Brain microvascular endothelial cell (primary cell): ENCODE results near the gene OR2L8.

Experiments used
- DNase-seq: peaks from one replicate; pipeline ENCODE4 v3.0.0-alpha.2; 2020
- H3K27ac ChIP-seq: fragments of 250-450 bp; sonication (Bioruptor Pico); 2 replicates; pipeline ENCODE4 v1.5.1; 2020; ENCODE audit warnings: mild to moderate bottlenecking, moderate library complexity
- H3K27me3 ChIP-seq: fragments of 250-450 bp; sonication (Bioruptor Pico); replicated peaks from 2 replicates; pipeline ENCODE4 v1.5.1; 2020; ENCODE audit warnings: mild to moderate bottlenecking
- H3K36me3 ChIP-seq: fragments of 250-450 bp; sonication (Bioruptor Pico); replicated peaks from 2 replicates; pipeline ENCODE4 v1.5.1; 2020; ENCODE audit warnings: mild to moderate bottlenecking
- H3K4me3 ChIP-seq: 2 replicates; pipeline ENCODE4 v1.5.1; 2011; ENCODE audit warnings: low read depth, mild to moderate bottlenecking, control low read depth, low read length, moderate library complexity
- in situ Hi-C: cut with HindIII; loops from 2 replicates; pipeline ENCODE4 v1.10.0; 2017; ENCODE audit warnings: low sequenced_read_pairs, low pct_ligation_motif_present
- TF ChIP-seq, protein P1 (sequence below): IDR thresholded peaks from 2 replicates; pipeline ENCODE4 v1.5.1; 2011; ENCODE audit warnings: low read depth, mild to moderate bottlenecking, moderate library complexity, low read length, control low read depth, inconsistent platforms; ENCODE audit errors: missing control alignments

The OR2L8 gene

DNA sequence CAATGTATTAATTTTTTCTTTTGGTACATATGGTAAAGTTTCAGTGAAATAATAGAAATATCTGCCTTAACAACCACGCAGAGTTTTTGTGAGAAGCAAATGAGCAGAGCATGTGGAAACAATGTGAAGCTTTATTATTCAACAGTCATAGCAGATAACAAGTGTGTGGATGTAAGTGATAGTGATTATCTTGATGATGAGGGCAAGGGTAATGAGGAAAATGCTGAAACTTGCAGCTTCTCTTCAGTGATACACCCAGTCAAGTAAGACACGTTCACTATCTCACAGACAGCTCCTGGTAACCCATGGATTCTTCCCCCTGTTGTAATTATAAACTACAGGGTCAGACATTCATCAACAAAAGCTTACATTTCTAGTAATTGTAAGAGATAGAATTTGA lies 50.2 kb downstream of the OR2L8 start:
- Histone ChIP-seq H3K27ac (no peak overlapping the region), H3K4me3 (no peak overlapping the region), H3K36me3 (no peaks in the 10 kb centered on the region), H3K27me3 (no peaks in the 10 kb centered on the region)
- no peak for DNase-seq
- TF ChIP-seq, protein P1, sequence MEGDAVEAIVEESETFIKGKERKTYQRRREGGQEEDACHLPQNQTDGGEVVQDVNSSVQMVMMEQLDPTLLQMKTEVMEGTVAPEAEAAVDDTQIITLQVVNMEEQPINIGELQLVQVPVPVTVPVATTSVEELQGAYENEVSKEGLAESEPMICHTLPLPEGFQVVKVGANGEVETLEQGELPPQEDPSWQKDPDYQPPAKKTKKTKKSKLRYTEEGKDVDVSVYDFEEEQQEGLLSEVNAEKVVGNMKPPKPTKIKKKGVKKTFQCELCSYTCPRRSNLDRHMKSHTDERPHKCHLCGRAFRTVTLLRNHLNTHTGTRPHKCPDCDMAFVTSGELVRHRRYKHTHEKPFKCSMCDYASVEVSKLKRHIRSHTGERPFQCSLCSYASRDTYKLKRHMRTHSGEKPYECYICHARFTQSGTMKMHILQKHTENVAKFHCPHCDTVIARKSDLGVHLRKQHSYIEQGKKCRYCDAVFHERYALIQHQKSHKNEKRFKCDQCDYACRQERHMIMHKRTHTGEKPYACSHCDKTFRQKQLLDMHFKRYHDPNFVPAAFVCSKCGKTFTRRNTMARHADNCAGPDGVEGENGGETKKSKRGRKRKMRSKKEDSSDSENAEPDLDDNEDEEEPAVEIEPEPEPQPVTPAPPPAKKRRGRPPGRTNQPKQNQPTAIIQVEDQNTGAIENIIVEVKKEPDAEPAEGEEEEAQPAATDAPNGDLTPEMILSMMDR: no peak
- in situ Hi-C loops: no loop called here
